ENCODE data around the gene KAT8.

Gene KAT8

GRCh38 chr16:31117384-31118222 is at the start of gene KAT8:
Gene KAT8, plus strand, starts transcription at chr16:31117664. Its CDS starts 18 bp downstream, at chr16:31117682.
- peak; percentile 93 for DNase-seq (ENCODE audit: low read depth)

- no peak for DNase-seq (ENCODE audit: low read depth)
These were observed 45.6 kb upstream of the KAT8 start for GRCh38 chr16:31071861-31072260.

- DNase-seq (ENCODE audit: low read depth), result no peak
These were observed 44.8 kb upstream of the KAT8 start for GRCh38 chr16:31072540-31073141.

GRCh38 chr16:31073142-31073969 is 44.1 kb upstream of the KAT8 start:
- peak; percentile 79 for DNase-seq (ENCODE audit: low read depth)

- DNase-seq (ENCODE audit: low read depth), result peak; percentile 98
These were observed 43.3 kb upstream of the KAT8 start, which contains the start of the genes ZNF646 and ZNF668 for GRCh38 chr16:31073970-31074813. Gene ZNF646, plus strand, starts transcription at chr16:31074422. Its CDS starts 1,903 bp downstream, at chr16:31076325. Gene ZNF668, minus strand, starts transcription at chr16:31074240. Its CDS starts 9,781 bp downstream, at chr16:31064459.

GRCh38 chr16:31074814-31075183 is 42.7 kb upstream of the KAT8 start:
- DNase-seq (ENCODE audit: low read depth), result no peak

- no peak for DNase-seq (ENCODE audit: low read depth)
These were observed 41.1 kb upstream of the KAT8 start for GRCh38 chr16:31076319-31076718.

GRCh38 chr16:31077024-31077423 is 40.4 kb upstream of the KAT8 start:
- DNase-seq (ENCODE audit: low read depth), result no peak

- DNase-seq (ENCODE audit: low read depth), result no peak
These were observed 39.7 kb upstream of the KAT8 start for GRCh38 chr16:31077592-31078396.

GRCh38 chr16:31078597-31079341 is 38.7 kb upstream of the KAT8 start:
- no peak for DNase-seq (ENCODE audit: low read depth)

GRCh38 chr16:31079342-31079944 is 38.0 kb upstream of the KAT8 start:
- no peak for DNase-seq (ENCODE audit: low read depth)

- DNase-seq (ENCODE audit: low read depth), result no peak
These were observed 37.3 kb upstream of the KAT8 start for GRCh38 chr16:31080035-31080629.

GRCh38 chr16:31080756-31081419 is 36.6 kb upstream of the KAT8 start:
- DNase-seq (ENCODE audit: low read depth), result no peak

GRCh38 chr16:31081428-31082351 is 35.8 kb upstream of the KAT8 start:
- no peak for DNase-seq (ENCODE audit: low read depth)

- no peak for DNase-seq (ENCODE audit: low read depth)
These were observed 35.0 kb upstream of the KAT8 start for GRCh38 chr16:31082368-31083045.

GRCh38 chr16:31083081-31083480 is 34.4 kb upstream of the KAT8 start:
- DNase-seq (ENCODE audit: low read depth), result no peak

- DNase-seq (ENCODE audit: low read depth), result no peak
These were observed 33.9 kb upstream of the KAT8 start for GRCh38 chr16:31083556-31083955.

Measured in stimulated activated CD8-positive, alpha-beta memory T cell treated with anti-CD3 and anti-CD28 coated beads, Interleukin-12 subunit alpha, Interleukin-12 subunit beta, amount 100 ng/mL, for 1 hour (primary cell).